ENCODE measurements around the gene NHP2. TPM values are rescaled to one million over a fixed set of nuclear protein-coding genes. Genes with fewer than 3 reads are reported as not detected.

NHP2 gene
- total RNA-seq, 2 experiments from 2014 or later = 42.2 to 44.5 TPM

DNA sequence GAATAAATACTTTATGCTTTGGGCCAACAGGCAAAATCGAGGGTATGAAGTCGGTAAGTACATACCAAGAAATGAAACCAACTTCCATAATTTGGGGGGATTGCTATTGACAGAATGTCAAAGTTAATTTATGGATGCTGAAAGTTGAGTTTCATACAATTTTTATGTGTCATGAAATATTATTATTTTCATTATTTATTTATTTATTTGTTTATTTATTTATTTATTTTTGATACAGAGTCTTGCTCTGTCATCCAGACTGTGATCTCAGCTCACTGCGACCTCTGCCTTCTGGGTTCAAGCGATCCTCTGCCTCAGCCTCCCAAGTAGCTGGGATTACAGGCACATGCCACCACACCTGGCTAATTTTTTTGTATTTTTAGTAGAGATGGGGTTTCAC lies 38.0 kb upstream of the NHP2 start:
- H3K27ac Mint-ChIP-seq = no peak overlapping the region
- intact Hi-C loops (cut with DNase I, micrococcal nuclease) = no loop called here
- peaks cover 14% of the 10 kb centered on the region for H3K4me1 ChIP-seq (ENCODE audit: insufficient read depth, low read length)
- ChIA-PET CTCF (no interaction called here), POLR2A (no interaction called here)
- TF ChIP-seq, protein P1, sequence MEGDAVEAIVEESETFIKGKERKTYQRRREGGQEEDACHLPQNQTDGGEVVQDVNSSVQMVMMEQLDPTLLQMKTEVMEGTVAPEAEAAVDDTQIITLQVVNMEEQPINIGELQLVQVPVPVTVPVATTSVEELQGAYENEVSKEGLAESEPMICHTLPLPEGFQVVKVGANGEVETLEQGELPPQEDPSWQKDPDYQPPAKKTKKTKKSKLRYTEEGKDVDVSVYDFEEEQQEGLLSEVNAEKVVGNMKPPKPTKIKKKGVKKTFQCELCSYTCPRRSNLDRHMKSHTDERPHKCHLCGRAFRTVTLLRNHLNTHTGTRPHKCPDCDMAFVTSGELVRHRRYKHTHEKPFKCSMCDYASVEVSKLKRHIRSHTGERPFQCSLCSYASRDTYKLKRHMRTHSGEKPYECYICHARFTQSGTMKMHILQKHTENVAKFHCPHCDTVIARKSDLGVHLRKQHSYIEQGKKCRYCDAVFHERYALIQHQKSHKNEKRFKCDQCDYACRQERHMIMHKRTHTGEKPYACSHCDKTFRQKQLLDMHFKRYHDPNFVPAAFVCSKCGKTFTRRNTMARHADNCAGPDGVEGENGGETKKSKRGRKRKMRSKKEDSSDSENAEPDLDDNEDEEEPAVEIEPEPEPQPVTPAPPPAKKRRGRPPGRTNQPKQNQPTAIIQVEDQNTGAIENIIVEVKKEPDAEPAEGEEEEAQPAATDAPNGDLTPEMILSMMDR (IDR thresholded peaks at IDR 0.05) = no peak
- ATAC-seq (ENCODE audit: poor library complexity) (no peak), DNase-seq (no peak)
- peaks cover 2 to 8% of the 10 kb centered on the region in 2 experiments for H3K27me3 ChIP-seq (ENCODE audit: control insufficient read depth in 1 of 2, insufficient read depth in 2 of 2, low read length in 2 of 2)
- no peaks in the 10 kb centered on the region for H3K9me3 Mint-ChIP-seq
- H3K4me1 Mint-ChIP-seq (ENCODE audit: low read depth) = no peaks in the 10 kb centered on the region
- H3K27ac ChIP-seq (ENCODE audit: low read depth in 1 of 2, low read length in 2 of 2) = no peak overlapping the region
- no peak overlapping the region for H3K4me3 Mint-ChIP-seq
- no peak overlapping the region for H3K4me3 ChIP-seq (ENCODE audit: low read length)
- H3K27me3 Mint-ChIP-seq = peaks cover 19% of the 10 kb centered on the region
- H3K36me3 ChIP-seq (ENCODE audit: insufficient read depth, low read length) = no peaks in the 10 kb centered on the region
- no peaks in the 10 kb centered on the region for H3K36me3 Mint-ChIP-seq (ENCODE audit: low read depth)
- H3K9me3 ChIP-seq (ENCODE audit: control insufficient read depth in 1 of 2, insufficient read depth in 1 of 2, low read length in 2 of 2) = no peaks in the 10 kb centered on the region

DNA sequence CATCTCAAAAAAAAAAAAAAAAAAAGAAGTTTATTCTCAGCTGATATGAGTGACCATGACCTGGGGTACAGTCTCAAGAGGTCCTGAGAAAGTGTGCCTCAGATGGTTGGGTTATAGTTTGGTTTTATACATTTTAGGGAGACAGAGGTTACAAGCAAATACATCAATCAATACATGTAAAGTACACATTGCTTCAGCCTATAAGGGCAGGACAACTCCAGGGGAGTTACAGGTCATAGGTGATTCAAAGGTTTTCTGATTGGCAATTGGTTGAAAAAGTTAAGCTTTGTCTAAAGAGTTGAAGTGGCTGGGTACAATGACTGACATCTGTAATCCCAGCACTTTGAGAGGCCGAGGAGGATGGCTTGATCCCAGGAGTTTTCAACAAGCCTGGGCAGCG lies 35.7 kb upstream of the NHP2 start:
- ChIA-PET CTCF (no interaction called here), POLR2A (interaction anchor here (0.7 kb wide), 1 partner anchor 134 kb away, joined by 5 read pairs; no protein-coding TSS in a partner anchor)
- Mint-ChIP-seq H3K4me1 (ENCODE audit: low read depth) (no peaks in the 10 kb centered on the region), H3K27ac (no peak overlapping the region), H3K4me3 (no peak overlapping the region), H3K36me3 (ENCODE audit: low read depth) (no peaks in the 10 kb centered on the region), H3K27me3 (peaks cover 19% of the 10 kb centered on the region), H3K9me3 (no peaks in the 10 kb centered on the region)
- ATAC-seq (ENCODE audit: poor library complexity) (no peak), DNase-seq (no peak)
- H3K4me3 ChIP-seq (ENCODE audit: low read length) = no peak overlapping the region
- no peaks in the 10 kb centered on the region for H3K9me3 ChIP-seq (ENCODE audit: control insufficient read depth in 1 of 2, insufficient read depth in 1 of 2, low read length in 2 of 2)
- TF ChIP-seq, protein P1 (IDR thresholded peaks at IDR 0.05) = no peak
- H3K27me3 ChIP-seq (ENCODE audit: control insufficient read depth in 1 of 2, insufficient read depth in 2 of 2, low read length in 2 of 2) = peaks cover 2 to 8% of the 10 kb centered on the region in 2 experiments
- H3K4me1 ChIP-seq (ENCODE audit: insufficient read depth, low read length) = peaks cover 14% of the 10 kb centered on the region
- no peak overlapping the region for H3K27ac ChIP-seq (ENCODE audit: low read depth in 1 of 2, low read length in 2 of 2)
- intact Hi-C loops (cut with DNase I, micrococcal nuclease) = no loop called here
- no peaks in the 10 kb centered on the region for H3K36me3 ChIP-seq (ENCODE audit: insufficient read depth, low read length)

DNA sequence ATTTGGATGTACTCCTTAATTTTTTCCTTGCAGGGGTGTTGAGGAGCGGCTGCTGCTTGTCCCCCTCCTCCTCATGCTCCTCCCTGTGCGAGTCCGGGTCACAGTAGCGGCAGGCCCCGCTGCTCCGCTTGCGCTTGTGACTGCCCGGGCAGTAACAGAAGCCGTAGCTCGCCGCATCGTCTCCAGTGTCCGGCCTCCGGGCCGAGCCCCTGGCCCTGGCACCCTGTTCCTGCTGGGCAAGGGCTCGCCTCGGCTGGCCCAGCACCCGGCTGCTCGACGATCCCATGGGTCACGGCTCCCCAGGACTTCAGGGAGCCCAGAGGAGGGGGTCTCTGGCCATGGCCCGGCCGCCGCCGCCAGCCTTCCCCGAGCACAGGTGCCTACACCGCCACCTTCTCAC lies 33.3 kb upstream of the NHP2 start, which contains the start of gene GMCL2:
GMCL2 (minus strand) TSS at position 358 of the 400 bp plus-strand sequence; CDS start at position 286, 72 bp downstream.
- H3K4me3 Mint-ChIP-seq = no peak within 1 kb of the TSS
- TF ChIP-seq, protein P1 (IDR thresholded peaks at IDR 0.05) = no peak
- intact Hi-C loops (cut with DNase I, micrococcal nuclease) = no loop called here
- ATAC-seq (ENCODE audit: poor library complexity) (no peak), DNase-seq (peak in 1 of 14 experiments; percentile 18)
- ChIA-PET CTCF (no interaction called here), POLR2A (no interaction called here)
- Histone ChIP-seq H3K4me1 (ENCODE audit: insufficient read depth, low read length) (peaks cover 5% of the 10 kb centered on the region), H3K27ac (ENCODE audit: low read depth in 1 of 2, low read length in 2 of 2) (no peak within 1 kb of the TSS), H3K36me3 (ENCODE audit: insufficient read depth, low read length) (no peaks in the 10 kb centered on the region), H3K27me3 (ENCODE audit: control insufficient read depth in 1 of 2, insufficient read depth in 2 of 2, low read length in 2 of 2) (peaks cover under 1 to 8% of the 10 kb centered on the region in 2 experiments), H3K9me3 (ENCODE audit: control insufficient read depth in 1 of 2, insufficient read depth in 1 of 2, low read length in 2 of 2) (no peaks in the 10 kb centered on the region), H3K4me3 (ENCODE audit: low read length) (no peak within 1 kb of the TSS)
- H3K4me1 Mint-ChIP-seq (ENCODE audit: low read depth) = peaks cover 6% of the 10 kb centered on the region
- no peaks in the 10 kb centered on the region for H3K9me3 Mint-ChIP-seq
- H3K27me3 Mint-ChIP-seq = peaks cover 4% of the 10 kb centered on the region
- no peak within 1 kb of the TSS for H3K27ac Mint-ChIP-seq
- H3K36me3 Mint-ChIP-seq (ENCODE audit: low read depth) = no peaks in the 10 kb centered on the region

All from CD4-positive, alpha-beta T cell (primary cell).